Prostate gland (tissue), 2 donors: ENCODE measurements around the gene ZNF536.

Experiments used
- CTCF ChIP-seq, 4 experiments: fragments of 200-600 bp in 2 of 4; fragments of 450-650 bp in 2 of 4; sonication (generic) in 2 of 4; IDR thresholded peaks; 1 replicate in 3 of 4; 2 replicates in 1 of 4; pipeline ENCODE4 v1.5.1; 2016 to 2019; ENCODE audit warnings: antibody characterized with exemption in 4 of 4, mild to moderate bottlenecking in 2 of 4, moderate library complexity in 2 of 4
- POLR2AphosphoS5 ChIP-seq: sonication (generic); formaldehyde crosslinking; IDR thresholded peaks from one replicate; pipeline ENCODE4 v1.6.1; 2017; ENCODE audit warnings: antibody characterized with exemption

GRCh38 chr19:30334841-30335240 lies 37.3 kb upstream of the ZNF536 start:
- TF ChIP-seq CTCF (IDR thresholded peaks at IDR 0.05): no peak
- no peak for TF ChIP-seq POLR2AphosphoS5
